B cell (primary cell): ENCODE data around the gene REST.

Experiments used
- CTCF ChIP-seq: fragments of 200-600 bp; IDR thresholded peaks from one replicate; pipeline ENCODE4 v1.8.0; 2022; ENCODE audit warnings: antibody characterized with exemption, mild to moderate bottlenecking
- EZH2 ChIP-seq: IDR thresholded peaks from 2 replicates; pipeline ENCODE4 v1.6.1; 2012; ENCODE audit warnings: borderline replicate concordance, low read depth, mild to moderate bottlenecking, moderate library complexity, low read length; ENCODE audit not compliant: insufficient read depth, poor library complexity, severe bottlenecking

GRCh38 chr4:56978750-56979303 is 71.1 kb downstream of the REST start, which contains the start of gene POLR2B:
- TF ChIP-seq CTCF: no peak
- no peak for TF ChIP-seq EZH2
